Stimulated activated CD8-positive, alpha-beta memory T cell treated with anti-CD3 and anti-CD28 coated beads, Interleukin-4, amount 100 ng/mL, for 48 hours (primary cell): Measurements from ENCODE around the gene ACTR6.
A peak's percentile ranks its signal among the peaks of the same experiment; 100 is the strongest.
"Not testable (repeated sequence)": the region's sequence is repeated elsewhere in the genome, so short reads cannot be mapped to it uniquely, and the experiment has no call there.

Experiments used
- DNase-seq: peaks from one replicate; pipeline ENCODE4 v3.0.0-alpha.2; 2020

ACTR6 gene

DNA sequence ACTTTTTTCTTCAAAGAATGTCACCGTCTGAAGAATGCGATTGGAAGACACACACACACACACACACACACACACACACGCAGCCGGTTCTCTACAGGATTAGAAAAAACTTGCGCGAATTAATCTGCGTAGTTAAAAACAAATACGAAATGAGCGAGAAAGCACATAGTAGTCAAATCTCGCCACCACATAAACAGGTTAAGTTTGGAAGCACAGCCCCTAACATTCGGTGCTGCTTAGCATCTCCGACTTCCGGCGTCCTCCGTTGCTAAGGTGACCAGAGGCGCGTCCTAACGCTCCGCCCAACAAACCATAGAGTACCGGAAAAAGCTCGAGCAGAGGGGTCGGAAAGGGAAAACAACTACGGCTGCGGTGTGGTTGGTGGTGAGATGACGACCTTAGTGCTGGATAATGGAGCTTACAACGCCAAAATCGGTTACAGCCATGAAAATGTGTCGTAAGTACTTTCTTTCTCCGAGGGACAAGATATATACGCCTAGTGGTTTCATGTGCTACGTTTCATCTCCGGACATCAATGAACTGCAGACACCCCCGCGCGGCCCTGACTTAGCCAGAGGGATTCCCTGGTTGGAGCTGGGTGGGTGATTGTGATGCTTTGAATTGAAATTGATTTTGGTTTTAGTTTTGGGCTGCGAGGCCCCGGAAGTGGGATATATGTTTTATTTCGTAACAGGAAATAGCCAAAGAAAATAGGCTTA, at the start of gene ACTR6:
Gene ACTR6 (plus strand): TSS at position 353 of the 719 bp plus-strand sequence. CDS start 37 bp downstream, at position 390.
- peak; percentile 98 for DNase-seq

DNA sequence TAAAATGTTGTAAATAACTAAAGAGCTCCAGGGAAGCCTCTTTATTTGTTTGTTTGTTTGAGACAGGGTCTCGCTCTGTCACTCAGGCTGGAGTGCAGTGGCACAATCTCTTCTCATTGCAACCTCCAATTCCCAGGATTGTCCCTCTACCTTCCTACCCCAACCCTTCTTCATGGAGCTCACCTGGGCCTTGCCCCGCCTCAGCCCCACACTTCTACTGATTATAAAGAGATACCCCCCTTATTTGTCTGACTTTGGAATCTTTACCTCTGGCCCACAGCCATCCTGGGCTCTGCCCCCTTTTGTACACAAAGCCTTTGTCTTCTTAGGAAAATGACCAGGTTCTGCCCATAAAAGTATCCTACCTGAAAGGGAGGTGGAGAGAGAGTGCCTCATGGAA, 48.8 kb upstream of the ACTR6 start:
- DNase-seq, result no peak

DNA sequence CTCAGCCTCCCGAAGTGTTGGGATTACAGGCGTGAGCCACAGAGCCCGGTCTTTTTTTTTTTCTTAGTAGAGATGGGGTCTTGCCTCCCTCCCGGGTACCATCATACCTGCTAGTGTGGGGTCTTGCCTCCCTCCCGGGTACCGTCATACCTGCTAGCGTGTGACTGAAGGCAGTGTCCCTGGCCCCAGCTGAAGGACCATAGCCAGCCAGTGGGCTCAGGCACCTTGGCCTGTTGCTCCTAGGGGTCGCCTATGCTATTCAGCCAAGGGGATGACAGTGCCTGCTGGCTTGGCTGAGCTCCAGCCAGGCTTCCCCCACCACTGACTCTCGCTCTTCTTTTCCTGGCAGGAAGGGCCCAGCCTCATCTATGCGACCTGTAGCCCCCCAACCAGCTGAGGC, 47.5 kb upstream of the ACTR6 start:
- DNase-seq, result no peak

DNA sequence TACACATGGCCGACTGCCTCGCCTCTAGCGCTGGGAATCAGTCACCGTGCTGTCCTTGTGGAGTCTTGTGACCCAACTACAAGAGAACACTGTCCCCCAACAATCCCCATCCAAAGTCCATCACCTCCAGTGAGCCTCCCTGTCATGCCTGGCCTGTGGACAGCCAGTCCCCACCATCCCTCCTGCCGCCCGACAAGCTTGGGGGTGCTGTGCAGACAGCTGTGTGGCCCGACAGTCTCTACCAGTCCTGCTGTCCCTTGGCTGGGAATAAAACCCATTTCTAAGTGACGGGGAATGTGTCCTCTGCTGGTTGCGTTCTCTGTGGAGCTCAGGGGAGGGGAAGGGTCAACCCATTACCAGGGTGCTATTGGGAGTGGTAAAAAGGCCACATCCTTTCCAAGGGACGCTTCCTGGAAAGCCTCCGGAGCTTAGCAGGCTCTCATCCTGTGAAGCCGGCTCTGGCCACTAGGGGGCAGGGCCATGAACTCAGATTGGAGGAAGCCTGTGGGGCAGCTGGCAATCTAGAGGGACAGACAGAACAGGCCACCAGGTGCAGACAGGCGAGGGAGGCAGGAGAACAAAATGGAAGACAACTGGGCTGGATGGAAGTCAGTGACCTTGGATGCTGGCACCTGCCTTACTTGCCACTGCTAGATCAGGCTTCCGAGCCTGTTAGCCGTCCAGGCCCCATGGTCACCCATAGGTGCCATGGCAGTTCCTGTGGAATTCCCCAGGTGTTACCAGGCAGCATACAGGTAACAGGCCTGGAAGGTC, 46.0 kb upstream of the ACTR6 start:
- peak; percentile 88 for DNase-seq

DNA sequence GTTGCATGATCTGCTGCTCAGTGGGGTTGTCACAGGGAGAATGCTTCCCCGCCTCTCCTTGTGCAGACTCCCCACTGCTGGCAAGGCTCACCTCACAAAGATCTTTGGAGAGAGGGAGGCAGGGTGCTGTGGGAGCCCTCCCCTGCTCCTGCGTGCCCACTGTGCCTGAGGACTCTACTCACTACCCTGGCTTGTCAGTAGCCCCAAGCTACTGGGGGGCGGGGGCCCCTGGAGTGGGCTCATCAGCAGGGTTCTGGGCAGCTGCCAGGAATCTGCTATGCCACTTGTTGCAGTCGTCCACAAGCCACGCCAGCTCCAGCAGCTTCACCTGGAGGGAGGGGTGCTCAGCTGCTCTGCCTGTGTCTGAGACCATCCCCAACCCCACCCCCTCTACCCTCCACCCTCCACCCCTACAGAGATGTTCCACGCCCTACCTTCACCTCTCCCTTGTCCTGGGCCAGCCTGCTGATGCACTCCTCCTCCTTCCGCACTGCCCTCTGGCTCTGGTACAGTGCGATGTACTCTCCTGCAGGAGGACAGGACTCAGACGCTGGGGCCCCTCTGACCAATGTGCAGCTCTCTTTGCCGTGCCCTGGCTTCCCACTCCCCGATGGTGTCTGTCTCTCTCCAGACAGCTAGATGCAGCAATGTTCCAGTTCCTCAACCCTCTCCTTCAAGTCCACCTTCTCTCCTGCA, 43.7 kb upstream of the ACTR6 start:
- no peak for DNase-seq

DNA sequence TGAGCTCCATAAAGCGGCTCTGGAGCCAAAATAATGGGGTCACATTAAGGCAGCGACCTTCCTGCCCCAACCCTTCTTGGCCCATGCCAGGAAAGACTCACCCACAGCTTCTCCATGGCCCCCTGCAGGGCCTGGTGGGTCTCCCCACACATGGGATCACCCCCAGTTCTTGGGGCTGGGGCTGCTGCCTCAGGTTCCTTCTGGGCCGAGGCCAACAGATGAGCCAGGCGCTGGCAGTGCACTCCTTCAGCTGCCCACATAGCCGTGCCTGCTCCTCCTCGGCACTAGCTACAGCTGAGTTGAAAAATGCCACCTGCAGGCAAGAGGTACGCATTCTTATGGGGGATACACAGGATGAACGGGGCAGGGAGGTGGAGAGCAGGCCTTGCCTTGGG, 43.2 kb upstream of the ACTR6 start:
- no peak for DNase-seq

DNA sequence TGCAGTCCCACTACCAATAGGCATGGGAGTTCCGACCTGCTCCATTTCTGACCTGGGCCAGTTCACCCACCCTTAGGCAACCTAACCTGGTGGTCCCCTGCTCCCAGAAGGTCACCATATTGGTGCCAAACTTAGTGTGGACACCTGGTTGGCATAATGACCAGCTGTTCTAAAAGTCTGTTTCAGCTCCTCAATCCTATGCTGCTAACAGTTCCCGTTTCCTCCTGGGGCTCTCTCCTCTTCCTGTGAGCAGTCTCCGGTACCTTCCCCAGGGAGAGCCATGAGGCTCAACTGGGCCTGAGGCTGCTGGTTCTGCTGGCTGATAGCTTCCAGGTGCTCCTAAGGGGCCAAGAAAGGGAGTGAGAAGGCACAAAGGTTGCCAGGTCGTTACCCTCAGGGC, 42.1 kb upstream of the ACTR6 start:
- no peak for DNase-seq

DNA sequence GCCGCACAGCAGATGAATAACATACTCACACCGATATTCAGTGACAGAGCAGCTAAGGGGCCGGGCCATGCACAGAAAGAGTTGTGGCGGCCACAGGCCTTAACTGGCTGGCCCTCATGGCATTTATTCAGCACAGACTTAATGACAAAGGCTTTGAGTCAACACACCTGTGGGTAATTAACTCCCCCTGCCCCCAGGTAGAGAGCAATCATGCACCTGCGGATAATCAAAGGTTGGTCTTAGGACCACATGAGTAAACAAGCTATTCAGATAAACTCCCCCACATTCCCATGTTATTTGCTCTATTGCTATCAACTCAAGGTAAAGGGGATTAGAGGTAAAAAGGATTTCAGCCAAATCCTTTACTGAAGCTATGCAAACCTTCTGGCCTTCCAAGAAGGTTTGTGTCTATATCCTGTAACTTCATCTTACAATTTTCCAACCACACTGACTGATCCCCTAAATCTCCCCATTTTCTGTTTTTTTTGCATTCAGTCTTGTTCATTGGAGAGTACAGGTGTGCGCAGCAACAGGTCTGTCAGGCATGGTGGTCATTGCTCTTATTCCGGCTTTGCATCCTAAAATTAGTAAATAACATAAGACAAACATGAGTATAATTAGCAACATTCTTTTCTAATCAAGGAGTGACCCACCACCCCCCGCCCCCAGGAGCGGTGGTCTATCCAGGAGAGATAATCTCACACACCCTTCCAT, 41.1 kb upstream of the ACTR6 start:
- no peak for DNase-seq

DNA sequence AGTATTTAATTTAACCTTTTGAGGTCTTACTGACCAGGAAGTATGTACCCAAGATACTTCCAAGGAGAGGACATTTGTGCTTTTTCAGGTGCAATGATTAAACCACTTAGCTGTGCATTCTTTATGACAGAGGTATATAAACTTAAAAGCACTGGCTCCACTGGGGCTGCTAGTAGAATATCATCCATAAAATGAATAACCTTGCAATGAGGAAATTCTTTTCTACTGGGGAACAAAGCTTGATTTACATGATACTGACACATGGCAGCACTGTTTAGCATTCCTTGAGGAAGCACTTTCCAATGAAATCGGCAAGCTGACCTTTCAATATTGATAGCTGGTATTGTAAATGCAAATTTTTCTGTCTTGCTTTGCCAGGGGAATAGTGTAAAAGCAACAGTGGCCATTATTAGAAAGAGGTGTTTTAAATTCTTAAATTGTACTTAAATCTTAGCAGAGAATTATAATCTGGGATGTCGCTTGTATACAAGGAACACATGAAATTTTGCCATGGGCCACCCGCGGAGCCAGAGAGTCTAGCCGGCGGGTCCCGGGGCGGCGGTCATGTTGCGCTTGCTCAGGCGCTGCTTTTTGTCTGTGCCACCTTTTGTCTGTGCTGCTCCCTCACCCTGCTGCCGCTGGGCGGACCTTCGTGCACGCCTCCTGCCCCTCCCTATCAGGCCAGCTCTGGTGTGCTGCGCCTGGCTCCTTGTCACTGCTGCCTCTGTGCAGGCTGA, 37.0 kb upstream of the ACTR6 start:
- peak; percentile 75 for DNase-seq

DNA sequence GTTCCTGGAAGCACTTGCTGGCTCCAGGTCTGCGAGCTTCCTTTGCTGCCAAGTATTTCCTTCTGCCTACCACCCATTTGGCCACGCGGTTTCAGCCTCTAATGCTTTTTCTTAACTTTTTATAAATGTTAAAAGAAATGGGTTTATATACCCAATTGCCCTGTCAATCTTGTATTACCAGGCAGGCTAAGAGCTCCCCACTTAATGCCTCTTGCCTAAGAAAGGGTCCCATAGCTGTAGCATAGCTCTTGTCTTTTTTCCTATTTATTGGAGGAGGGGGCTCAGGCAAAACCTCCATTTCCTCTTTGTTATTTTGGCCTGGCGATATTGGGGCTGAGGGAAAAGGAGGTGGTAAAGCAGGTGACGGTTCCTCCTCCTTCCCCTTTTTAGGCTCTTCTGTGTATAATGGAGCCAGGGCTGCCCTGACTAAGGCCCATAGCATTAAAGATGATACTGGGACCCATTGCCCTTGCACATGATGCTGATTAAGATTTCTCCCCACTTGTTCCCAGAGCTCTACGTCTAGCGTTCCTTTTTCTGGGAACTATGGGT, 36.4 kb upstream of the ACTR6 start:
- DNase-seq, result no peak

DNA sequence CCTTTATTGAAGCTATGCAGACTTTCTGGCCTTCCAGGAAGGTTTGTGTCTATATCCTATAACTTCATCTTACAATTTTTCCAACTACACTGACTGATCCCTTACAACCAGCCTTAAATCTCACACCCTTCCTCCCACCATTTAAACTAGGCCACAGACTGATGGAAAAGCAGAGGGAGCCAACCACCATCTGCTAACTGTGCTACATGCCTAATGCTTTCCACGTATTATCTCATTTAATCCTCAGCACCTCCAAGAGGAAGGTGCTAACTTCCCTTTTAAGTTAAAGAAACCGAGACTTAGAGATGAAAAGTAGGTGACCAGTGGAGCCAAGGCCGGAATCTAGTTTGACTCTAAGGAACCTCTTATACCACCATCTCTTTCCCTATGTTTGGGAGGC, 35.3 kb upstream of the ACTR6 start:
- DNase-seq, result no peak

DNA sequence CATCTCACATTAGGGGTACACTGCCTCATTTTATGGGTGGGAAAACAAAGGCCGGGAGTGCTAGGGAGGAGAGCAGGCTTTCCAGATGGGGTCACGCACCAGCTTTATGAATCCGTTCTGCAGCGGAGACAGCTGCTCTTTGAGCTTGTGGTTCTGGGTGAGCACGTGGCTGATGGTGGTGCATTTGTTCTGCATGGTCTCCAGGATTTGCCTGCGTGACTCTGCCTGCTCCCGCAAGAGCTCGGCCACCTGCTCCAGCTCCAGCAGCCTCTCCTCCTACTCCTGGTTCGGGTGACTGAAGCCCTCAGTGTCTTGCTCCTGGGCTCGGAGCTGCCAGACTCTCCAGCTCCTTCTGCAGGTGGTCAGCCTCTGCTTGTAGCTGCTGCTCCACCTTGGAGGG, 34.4 kb upstream of the ACTR6 start:
- DNase-seq, result no peak

DNA sequence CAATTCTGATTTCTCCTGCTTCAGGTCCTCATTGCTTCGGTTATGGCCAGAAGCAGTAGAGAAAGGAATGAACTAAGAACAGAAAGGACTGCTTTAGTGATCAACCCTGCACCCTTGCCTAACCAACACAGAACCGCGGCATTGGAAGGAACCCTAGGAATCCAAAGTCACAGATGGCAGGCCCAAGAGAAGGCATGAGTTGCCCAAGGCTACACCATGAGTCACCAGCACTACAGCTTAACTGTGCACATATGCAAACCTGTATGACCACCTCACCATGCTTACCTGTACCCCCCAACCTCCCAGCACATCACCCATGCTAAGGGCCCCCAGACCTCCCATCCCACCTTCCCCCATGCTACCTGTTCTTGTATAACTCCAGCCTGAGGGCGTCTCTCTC, 32.1 kb upstream of the ACTR6 start:
- DNase-seq, result no peak

DNA sequence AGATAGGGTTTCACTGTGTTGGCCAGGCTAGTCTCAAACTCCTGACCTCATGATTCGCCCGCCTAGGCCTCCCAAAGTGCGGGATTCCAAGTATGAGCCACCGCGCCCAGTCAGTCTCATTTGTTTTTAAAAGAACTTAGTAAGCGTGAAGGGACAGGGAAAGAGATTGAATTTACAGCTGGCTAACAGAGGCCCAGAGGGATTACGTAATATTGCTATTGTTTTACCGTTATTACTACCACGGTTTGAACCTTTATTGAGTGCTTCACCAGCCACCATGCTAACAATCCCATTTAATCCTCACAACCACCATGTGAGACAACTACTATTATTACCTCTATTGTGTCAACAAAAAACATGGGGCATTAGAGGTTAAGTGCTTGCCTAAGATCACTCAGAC, 31.3 kb upstream of the ACTR6 start:
- DNase-seq, result no peak

DNA sequence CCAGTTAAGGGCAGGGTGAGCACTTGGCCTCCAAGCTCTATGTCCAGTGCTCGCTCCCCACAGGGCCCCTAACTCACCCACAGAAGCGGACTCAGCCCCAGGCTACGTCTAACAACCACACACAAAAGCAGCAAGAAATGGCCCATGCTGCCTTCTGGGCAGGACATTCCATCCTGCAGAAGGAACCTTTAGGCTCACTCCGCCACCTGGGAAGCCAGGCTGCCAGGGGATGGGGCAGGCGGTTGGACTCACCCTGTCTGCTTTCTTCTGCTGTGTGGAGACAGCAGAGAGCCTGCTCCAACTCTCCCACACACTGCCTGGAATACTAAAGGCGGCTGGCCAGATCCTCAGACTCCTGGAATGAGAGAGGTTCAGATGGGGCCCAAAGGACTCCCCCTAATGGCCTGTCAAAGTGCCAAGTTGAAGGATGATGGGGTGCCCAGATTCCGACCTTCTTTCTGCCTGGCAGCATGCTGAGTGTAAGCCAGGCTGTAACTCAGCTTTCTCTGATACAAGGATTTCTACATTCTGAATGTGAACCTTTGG, 30.2 kb upstream of the ACTR6 start:
- no peak for DNase-seq

DNA sequence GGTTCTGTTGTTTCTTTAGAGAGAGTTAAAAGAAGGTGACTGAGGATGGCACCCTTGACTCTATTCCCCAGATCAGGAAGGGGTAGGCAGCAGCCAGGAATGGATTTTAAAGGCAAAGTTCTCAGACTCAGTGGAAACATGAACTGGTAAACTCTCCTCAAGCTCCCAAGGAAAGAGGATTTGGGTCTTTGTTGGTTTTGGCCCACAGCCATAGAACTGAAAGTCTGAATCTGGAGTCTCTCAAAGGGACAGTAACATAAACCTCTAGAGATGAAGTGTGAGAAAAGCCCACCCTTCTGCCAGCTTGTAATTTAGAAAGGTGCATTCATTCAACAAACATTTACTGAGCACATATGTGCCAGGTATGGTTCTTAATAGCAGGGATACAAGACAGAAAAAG, 29.4 kb upstream of the ACTR6 start:
- no peak for DNase-seq

DNA sequence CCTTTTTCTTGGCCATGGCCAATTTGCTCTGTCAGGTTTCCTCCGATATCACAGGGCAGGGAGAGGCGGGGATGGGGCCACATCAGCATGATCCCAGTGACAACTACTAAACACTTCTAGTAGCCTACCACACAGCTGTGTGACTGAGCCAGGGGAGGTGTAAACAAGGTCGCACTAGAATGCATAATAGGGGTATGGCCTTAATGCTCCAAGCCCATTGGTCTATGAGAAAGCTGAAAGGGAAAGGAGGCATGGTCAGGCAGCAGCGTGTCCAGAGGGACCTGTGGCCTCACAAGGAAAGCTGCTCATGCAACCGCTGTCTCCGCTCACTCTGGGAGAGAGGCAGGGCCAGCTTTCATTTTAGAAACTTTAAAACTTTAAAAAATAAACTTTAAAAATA, 27.5 kb upstream of the ACTR6 start:
- no peak for DNase-seq

DNA sequence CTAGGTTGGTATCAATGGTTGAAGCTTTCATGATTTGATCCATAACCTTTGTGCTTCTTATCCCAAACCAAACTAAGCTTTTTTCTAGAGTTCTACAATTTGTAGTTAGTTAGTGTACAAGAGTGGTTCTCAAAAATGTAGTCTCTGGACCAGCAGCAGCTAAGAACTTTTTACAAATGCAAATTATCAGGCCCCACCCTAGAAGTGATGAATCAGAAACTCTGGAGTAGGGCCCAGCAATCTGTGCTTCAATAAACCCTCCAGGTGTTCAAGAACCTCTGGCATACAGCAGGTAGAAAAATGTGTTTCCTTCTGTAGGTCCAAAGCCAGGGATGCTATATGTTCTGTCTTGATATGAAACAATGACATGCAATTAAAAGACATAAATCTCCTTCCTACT, 26.1 kb upstream of the ACTR6 start:
- DNase-seq, result no peak

DNA sequence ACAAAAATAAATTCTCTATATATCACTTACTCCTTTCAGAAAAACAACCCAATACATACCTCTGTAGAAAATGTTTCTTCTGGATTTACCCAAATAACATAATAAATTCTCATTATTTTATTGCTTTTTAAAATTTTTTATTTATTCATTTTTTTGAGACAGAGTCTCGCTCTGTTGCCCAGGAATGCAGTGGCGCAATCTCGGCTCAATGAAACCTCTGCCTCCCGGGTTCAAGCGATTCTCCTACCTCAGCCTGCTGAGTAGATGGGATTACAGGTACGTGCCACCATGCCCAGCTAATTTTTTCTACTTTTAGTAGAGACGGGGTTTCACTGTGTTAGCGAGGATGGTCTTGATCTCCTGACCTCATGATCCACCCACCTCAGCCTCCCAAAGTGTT, 24.1 kb upstream of the ACTR6 start:
- not testable (repeated sequence) for DNase-seq

DNA sequence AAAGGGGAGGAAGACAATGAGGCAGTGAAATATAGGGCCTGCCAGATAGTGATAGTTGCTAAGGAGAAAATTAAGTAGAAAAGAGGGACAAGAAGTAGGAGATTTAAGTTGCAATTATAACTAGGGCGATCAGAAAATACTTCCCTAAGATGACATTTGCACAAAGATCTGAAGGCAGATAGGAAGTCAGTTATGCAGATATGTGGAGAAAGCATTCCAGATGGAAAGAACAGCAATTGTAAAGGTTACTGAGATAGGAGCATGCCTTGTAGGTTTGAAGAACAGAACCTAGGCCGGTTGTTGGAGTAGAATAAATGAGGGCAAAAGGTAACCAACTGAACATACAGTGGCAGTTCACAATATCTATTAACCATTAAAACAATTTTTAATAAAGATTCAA, 21.4 kb upstream of the ACTR6 start:
- DNase-seq, result no peak

DNA sequence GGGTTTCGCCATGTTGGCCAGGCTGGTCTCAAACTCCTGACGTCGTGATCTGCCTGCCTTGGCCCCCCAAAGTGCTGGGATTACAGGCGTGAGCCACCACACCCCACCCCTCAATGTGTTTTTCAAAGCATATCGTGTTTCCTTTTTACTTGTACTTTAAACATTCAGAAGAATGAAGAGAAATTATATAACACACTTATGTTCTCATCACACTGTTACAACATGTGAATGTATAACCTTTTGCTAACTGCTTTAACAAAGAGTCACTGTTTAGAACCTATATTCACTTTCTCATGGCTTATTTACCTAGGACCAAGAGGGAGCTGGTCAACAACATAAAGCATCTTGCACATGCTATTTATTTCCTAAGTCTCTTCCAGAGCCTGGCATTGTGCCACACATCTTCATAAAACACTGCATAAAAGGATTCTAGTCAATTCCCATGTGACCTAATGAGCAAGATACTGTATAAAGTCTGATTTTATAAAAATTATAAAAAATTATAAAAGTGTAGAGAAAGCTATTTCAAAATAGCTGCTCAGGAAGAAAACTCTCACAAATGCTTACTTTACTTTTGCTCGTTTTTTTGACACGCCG, 16.0 kb upstream of the ACTR6 start:
- DNase-seq, result no peak
